Esophagus (tissue), 2 donors: ENCODE data around the gene KDM4B. TPM values are rescaled to one million over a fixed set of nuclear protein-coding genes. Genes with fewer than 3 reads are reported as not detected.

Experiments used
- H3K27ac ChIP-seq, 2 donors: one replicate each; pipeline ENCODE4 v1.5.1; 2013; ENCODE audit warnings: low read depth in 2 of 2, mild to moderate bottlenecking in 2 of 2, inconsistent platforms in 1 of 2, low read length in 1 of 2, moderate library complexity in 1 of 2
- H3K27me3 ChIP-seq, 2 donors: one replicate each; pipeline ENCODE4 v1.6.1; 2013; ENCODE audit warnings: low read length in 2 of 2, control low read depth in 1 of 2, mild to moderate bottlenecking in 1 of 2; ENCODE audit not compliant: insufficient read depth in 2 of 2, control insufficient read depth in 1 of 2
- H3K36me3 ChIP-seq, 2 donors: one replicate each; pipeline ENCODE4 v1.6.1; 2013; ENCODE audit warnings: low read length in 1 of 2; ENCODE audit not compliant: control insufficient read depth in 2 of 2, insufficient read depth in 2 of 2
- H3K4me1 ChIP-seq, 2 donors: one replicate each; pipeline ENCODE4 v1.6.1; 2013; ENCODE audit warnings: low read length in 1 of 2; ENCODE audit not compliant: control insufficient read depth in 2 of 2, insufficient read depth in 2 of 2
- H3K4me3 ChIP-seq, 2 donors: one replicate each; pipeline ENCODE4 v1.5.1; 2013; ENCODE audit warnings: low read length in 2 of 2, mild to moderate bottlenecking in 2 of 2, low read depth in 1 of 2, moderate library complexity in 1 of 2
- H3K9me3 ChIP-seq, 2 donors: one replicate each; pipeline ENCODE4 v1.6.1; 2013; ENCODE audit warnings: mild to moderate bottlenecking in 2 of 2, low read depth in 1 of 2, low read length in 1 of 2, moderate library complexity in 1 of 2; ENCODE audit not compliant: control insufficient read depth in 2 of 2, insufficient read depth in 1 of 2
- WGBS, 2 donors: extraction: QIAGEN DNeasy Blood & Tissue Kit; methylation state at CpG; one replicate each; pipeline ENCODE4 v1.1.7; 2013; 5-methylcytosine and 5-hydroxymethylcytosine counted together
- polyA plus RNA-seq, 2 donors: library from polyadenylated mRNA; stranded (reverse); fragments of 200-250 nt; gene quantifications; one replicate each; pipeline ENCODE4 v1.2.3, GENCODE V29; 2013
- donor health status: healthy with polysubstance abuse.
- donor health status: Bipolar disorder and iron deficiency.

KDM4B gene
- polyA plus RNA-seq, 2 donors: 10.7 to 26.7 TPM

- H3K36me3 ChIP-seq: peaks cover 5 to 60% of the 10 kb centered on the region in 2 donors
- H3K4me1 ChIP-seq: peaks cover 2 to 3% of the 10 kb centered on the region in 2 donors
- 90 to 92% methylated on average over 51 of the region's 51 CpGs for WGBS, 2 donors
- no peak overlapping the region for H3K27ac ChIP-seq
- H3K9me3 ChIP-seq: no peaks in the 10 kb centered on the region
- no peaks in the 10 kb centered on the region for H3K27me3 ChIP-seq
- H3K4me3 ChIP-seq: no peak overlapping the region
Observed at GRCh38 chr19:5143471-5144411, 174.8 kb downstream of the KDM4B start.

- H3K36me3 ChIP-seq: peaks cover 5 to 54% of the 10 kb centered on the region in 2 donors
- WGBS, 2 donors: 90 to 94% methylated on average over 23 of the region's 23 CpGs
- H3K4me1 ChIP-seq: peaks cover 2 to 3% of the 10 kb centered on the region in 2 donors
Observed at GRCh38 chr19:5144545-5145179, 175.7 kb downstream of the KDM4B start.

DNA sequence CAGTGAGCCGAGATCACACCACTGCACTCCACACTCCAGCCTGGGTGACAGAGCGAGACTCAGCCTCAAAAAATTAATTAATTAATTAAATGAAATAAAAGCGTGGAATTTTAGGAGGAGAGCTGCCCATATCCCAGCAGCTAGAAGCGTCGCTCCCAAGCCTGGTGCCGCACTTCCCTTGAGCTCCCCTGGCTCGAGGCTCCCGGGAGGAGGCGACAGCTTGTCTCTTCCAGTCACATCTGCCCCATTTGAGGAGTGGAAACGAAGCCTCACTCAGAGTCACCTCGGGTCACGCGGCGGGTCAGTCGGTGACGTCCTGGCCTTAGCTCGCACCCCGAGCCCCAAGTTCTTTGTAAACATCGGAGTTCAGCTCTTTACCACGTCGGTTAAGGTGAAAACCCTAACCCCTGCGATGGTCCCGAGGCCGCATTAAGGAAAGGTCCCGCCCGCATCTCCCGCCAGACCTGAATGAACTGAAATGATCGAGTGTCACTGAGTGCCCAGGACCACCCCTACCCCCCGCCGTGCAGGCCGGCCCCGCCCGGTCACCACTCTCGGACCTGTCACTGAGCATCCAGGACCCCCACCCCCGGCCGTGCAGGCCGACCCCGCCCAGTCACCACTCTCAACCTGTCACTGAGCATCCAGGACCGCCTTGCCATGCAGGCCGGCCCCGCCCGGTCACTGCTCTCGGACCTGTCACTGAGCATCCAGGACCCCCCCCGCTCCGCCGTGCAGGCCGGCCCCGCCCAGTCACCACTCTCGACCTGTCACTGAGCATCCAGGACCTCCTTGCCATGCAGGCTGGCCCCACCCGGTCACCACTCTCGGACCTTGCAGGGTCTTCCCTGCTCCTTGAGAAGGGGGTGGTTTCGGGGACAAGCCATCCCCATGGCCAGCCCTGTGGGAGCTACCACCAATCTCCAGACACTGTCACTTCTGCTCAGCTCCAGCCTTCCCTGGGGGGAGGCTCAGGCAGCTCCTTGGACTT lies 176.9 kb downstream of the KDM4B start:
- Histone ChIP-seq H3K4me3 (no peak overlapping the region), H3K27me3 (no peaks in the 10 kb centered on the region), H3K9me3 (no peaks in the 10 kb centered on the region), H3K36me3 (peaks cover 5 to 49% of the 10 kb centered on the region in 2 donors), H3K27ac (no peak overlapping the region), H3K4me1 (peaks cover 2 to 3% of the 10 kb centered on the region in 2 donors)
- 95% methylated on average over 52 of the region's 52 CpGs for WGBS, 2 donors

More at GRCh38 chr19:5144545-5145179, 175.7 kb downstream of the KDM4B start:
- H3K27me3 ChIP-seq: no peaks in the 10 kb centered on the region
- H3K27ac ChIP-seq: no peak overlapping the region
- no peaks in the 10 kb centered on the region for H3K9me3 ChIP-seq
- no peak overlapping the region for H3K4me3 ChIP-seq

DNA sequence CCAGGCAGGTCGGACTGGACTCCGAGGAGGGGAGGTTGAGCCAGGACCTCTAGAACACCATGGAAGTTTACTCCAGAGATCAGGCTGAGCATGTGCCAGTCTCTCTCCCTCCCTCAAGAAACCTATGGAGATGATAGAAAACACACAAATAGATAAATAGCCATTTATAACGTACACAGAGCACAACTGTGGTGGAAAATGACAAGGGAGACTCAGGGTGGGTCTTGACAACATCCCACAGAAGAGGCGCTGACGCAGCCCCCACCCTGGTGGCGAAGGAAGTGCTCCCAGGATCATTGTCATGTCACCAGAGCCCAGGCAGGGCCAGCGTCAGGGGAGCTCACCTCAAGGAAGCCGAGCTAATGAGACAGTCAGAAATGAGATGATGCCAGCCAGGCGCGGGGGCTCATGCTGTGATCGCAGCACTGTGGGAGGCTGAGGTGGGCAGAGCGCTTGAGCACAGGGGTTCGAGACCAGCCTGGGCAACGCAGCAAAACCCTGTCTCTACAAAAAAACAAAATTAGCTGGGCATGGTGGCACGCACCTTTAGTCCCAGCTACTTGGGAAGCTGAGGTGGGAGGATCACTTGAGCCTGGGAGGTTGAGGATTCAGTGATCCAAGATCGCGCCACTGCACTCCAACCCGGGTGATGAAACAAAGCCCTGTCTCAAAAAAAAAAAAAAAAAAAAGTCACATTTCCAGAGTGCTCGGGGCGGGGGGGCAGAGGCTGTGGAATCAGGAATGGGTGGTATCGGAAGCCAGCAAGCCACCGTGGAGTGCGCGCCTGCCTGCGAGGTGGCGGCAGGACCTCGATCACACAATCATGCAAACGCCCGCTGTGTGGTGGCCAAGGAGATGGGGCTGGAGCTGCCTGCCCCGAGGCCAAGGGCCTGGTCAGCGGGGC lies 178.4 kb downstream of the KDM4B start:
- WGBS, 2 donors: 92 to 93% methylated on average over 31 of the region's 31 CpGs
- Histone ChIP-seq H3K9me3 (no peaks in the 10 kb centered on the region), H3K27me3 (no peaks in the 10 kb centered on the region), H3K27ac (peak overlapping the region; percentile 27 to 80), H3K4me1 (peaks cover 2 to 3% of the 10 kb centered on the region in 2 donors), H3K4me3 (no peak overlapping the region), H3K36me3 (peaks cover 0 to 38% of the 10 kb centered on the region in 2 donors)

- peak overlapping the region; percentile 66 to 80 for H3K27ac ChIP-seq
- peaks cover 0 to 36% of the 10 kb centered on the region in 2 donors for H3K36me3 ChIP-seq
- 71 to 80% methylated on average over 42 of the region's 42 CpGs for WGBS, 2 donors
- H3K27me3 ChIP-seq: no peaks in the 10 kb centered on the region
- H3K9me3 ChIP-seq: no peaks in the 10 kb centered on the region
- peaks cover 2 to 3% of the 10 kb centered on the region in 2 donors for H3K4me1 ChIP-seq
- no peak overlapping the region for H3K4me3 ChIP-seq
Observed at GRCh38 chr19:5147978-5148793, 179.3 kb downstream of the KDM4B start.

DNA sequence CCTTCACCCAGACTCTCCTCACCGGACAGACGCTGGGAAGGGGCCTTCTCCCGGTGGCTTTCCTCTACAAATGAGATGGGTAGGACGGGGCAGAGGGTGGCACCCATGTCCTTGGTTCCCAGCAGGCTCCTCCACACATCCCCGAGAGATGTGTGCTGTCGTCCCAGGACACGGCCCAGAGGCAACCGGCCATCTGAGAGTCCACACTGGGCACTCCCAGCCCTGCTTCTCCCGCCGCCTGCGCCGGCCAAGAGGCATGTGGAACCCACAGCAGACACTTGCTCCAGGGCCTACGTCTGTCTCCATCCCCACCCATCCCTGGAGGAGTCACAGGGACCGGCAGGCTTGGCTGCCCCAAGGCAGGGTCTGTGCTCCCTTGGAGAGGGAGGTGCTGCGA lies 179.9 kb downstream of the KDM4B start:
- peak overlapping the region in 1 of 2 donors; percentile 80 for H3K27ac ChIP-seq
- 85 to 92% methylated on average over 15 of the region's 15 CpGs for WGBS, 2 donors
- H3K9me3 ChIP-seq: no peaks in the 10 kb centered on the region
- H3K27me3 ChIP-seq: no peaks in the 10 kb centered on the region
- H3K4me1 ChIP-seq: peaks cover 2 to 3% of the 10 kb centered on the region in 2 donors
- H3K4me3 ChIP-seq: no peak overlapping the region
- H3K36me3 ChIP-seq: peaks cover 0 to 36% of the 10 kb centered on the region in 2 donors

DNA sequence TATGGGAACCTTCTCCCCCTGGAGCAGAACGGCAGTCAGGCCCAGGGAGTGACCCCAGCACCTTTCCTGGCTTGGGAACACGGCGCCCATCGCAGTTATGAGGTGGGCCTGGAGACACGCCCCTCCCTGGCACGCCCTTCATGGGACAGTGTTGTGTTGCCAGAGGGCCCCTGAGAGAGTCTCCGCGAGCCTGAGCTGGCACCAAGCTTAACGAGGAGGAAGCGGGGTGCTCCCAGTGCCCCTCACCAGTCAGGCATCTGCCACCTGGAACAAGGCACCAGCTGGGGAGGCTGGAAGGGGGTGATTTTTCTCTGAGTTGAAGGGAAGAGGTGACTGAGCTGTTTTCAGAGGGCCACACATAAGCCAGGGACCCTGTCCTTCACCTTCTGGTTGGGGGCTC lies 180.6 kb downstream of the KDM4B start:
- Histone ChIP-seq H3K27ac (no peak overlapping the region), H3K27me3 (no peaks in the 10 kb centered on the region), H3K4me1 (peaks cover 2 to 3% of the 10 kb centered on the region in 2 donors), H3K36me3 (peaks cover 0 to 33% of the 10 kb centered on the region in 2 donors), H3K9me3 (no peaks in the 10 kb centered on the region), H3K4me3 (no peak overlapping the region)
- 80 to 82% methylated on average over 10 of the region's 10 CpGs for WGBS, 2 donors
